Activated T-helper 17 cell treated with anti-CD3 and anti-CD28 coated beads, Interleukin-2, amount 50 U/mL, for 72 hours (primary cell): ENCODE data around the gene NAALADL2. TPM values are rescaled to one million over a fixed set of nuclear protein-coding genes. Genes with fewer than 3 reads are reported as not detected.

Experiments
- ATAC-seq: fragments of 150-1000 bp; cut with Tn5 transposase; replicated peaks from 2 replicates; pipeline ENCODE4 v1.10.0; 2021; ENCODE audit warnings: mild to moderate bottlenecking, moderate library complexity
- H3K27ac Mint-ChIP-seq: one replicate; pipeline ENCODE4 v1.8.0; 2022; ENCODE audit warnings: mixed read lengths
- H3K27me3 Mint-ChIP-seq: one replicate; pipeline ENCODE4 v1.8.0; 2022; ENCODE audit warnings: mixed read lengths
- H3K36me3 Mint-ChIP-seq: one replicate; pipeline ENCODE4 v1.8.0; 2022; ENCODE audit warnings: low read depth, mild to moderate bottlenecking, mixed read lengths
- H3K4me1 Mint-ChIP-seq: one replicate; pipeline ENCODE4 v1.8.0; 2022; ENCODE audit warnings: mixed read lengths
- H3K4me3 Mint-ChIP-seq: one replicate; pipeline ENCODE4 v1.8.0; 2022; ENCODE audit warnings: mild to moderate bottlenecking, mixed read lengths
- H3K9me3 Mint-ChIP-seq: one replicate; pipeline ENCODE4 v1.8.0; 2022; ENCODE audit warnings: mixed read lengths
- total RNA-seq, 2 donors: library from RNA; stranded (reverse); gene quantifications; one replicate each; pipeline ENCODE4 v1.2.3, GENCODE V29; 2022

NAALADL2 gene
- total RNA-seq, 2 donors from 2014 or later, result not detected

GRCh38 chr3:174986685-174987084 lies 127.6 kb downstream of the NAALADL2 start:
- Mint-ChIP-seq H3K4me3 (no peak overlapping the region), H3K27me3 (no peaks in the 10 kb centered on the region), H3K4me1 (no peaks in the 10 kb centered on the region), H3K36me3 (no peaks in the 10 kb centered on the region), H3K9me3 (no peaks in the 10 kb centered on the region), H3K27ac (no peak overlapping the region)
- no peak for ATAC-seq

- H3K4me1 Mint-ChIP-seq, result no peaks in the 10 kb centered on the region
- no peaks in the 10 kb centered on the region for H3K36me3 Mint-ChIP-seq
- no peak overlapping the region for H3K27ac Mint-ChIP-seq
- ATAC-seq, result no peak
- peaks cover 3% of the 10 kb centered on the region for H3K9me3 Mint-ChIP-seq
- H3K4me3 Mint-ChIP-seq, result no peak overlapping the region
- no peaks in the 10 kb centered on the region for H3K27me3 Mint-ChIP-seq
These were observed 142.0 kb downstream of the NAALADL2 start for GRCh38 chr3:175001091-175001490.

GRCh38 chr3:175002732-175003143 lies 143.6 kb downstream of the NAALADL2 start:
- no peak for ATAC-seq
- Mint-ChIP-seq H3K36me3 (no peaks in the 10 kb centered on the region), H3K27ac (no peak overlapping the region), H3K4me1 (no peaks in the 10 kb centered on the region), H3K27me3 (no peaks in the 10 kb centered on the region), H3K9me3 (peaks cover 7% of the 10 kb centered on the region), H3K4me3 (no peak overlapping the region)

- H3K27ac Mint-ChIP-seq, result no peak overlapping the region
- H3K9me3 Mint-ChIP-seq, result peaks cover 7% of the 10 kb centered on the region
- H3K4me3 Mint-ChIP-seq, result no peak overlapping the region
- no peak for ATAC-seq
- no peaks in the 10 kb centered on the region for H3K36me3 Mint-ChIP-seq
- no peaks in the 10 kb centered on the region for H3K4me1 Mint-ChIP-seq
- H3K27me3 Mint-ChIP-seq, result no peaks in the 10 kb centered on the region
These were observed 144.5 kb downstream of the NAALADL2 start for GRCh38 chr3:175003590-175003989.

GRCh38 chr3:175005193-175005592 lies 146.1 kb downstream of the NAALADL2 start:
- Mint-ChIP-seq H3K27me3 (no peaks in the 10 kb centered on the region), H3K4me3 (no peak overlapping the region), H3K9me3 (peaks cover 7% of the 10 kb centered on the region), H3K27ac (no peak overlapping the region), H3K4me1 (no peaks in the 10 kb centered on the region), H3K36me3 (no peaks in the 10 kb centered on the region)
- no peak for ATAC-seq

GRCh38 chr3:175005881-175006280 lies 146.7 kb downstream of the NAALADL2 start:
- H3K4me1 Mint-ChIP-seq, result no peaks in the 10 kb centered on the region
- H3K27me3 Mint-ChIP-seq, result no peaks in the 10 kb centered on the region
- peaks cover 11% of the 10 kb centered on the region for H3K9me3 Mint-ChIP-seq
- H3K4me3 Mint-ChIP-seq, result no peak overlapping the region
- ATAC-seq, result no peak
- no peaks in the 10 kb centered on the region for H3K36me3 Mint-ChIP-seq
- no peak overlapping the region for H3K27ac Mint-ChIP-seq

- Mint-ChIP-seq H3K27ac (no peak overlapping the region), H3K4me3 (no peak overlapping the region), H3K36me3 (no peaks in the 10 kb centered on the region), H3K4me1 (no peaks in the 10 kb centered on the region), H3K27me3 (no peaks in the 10 kb centered on the region), H3K9me3 (peaks cover 11% of the 10 kb centered on the region)
- ATAC-seq, result no peak
These were observed 148.2 kb downstream of the NAALADL2 start for GRCh38 chr3:175007306-175007705.

- Mint-ChIP-seq H3K4me1 (no peaks in the 10 kb centered on the region), H3K9me3 (peaks cover 17% of the 10 kb centered on the region), H3K4me3 (no peak overlapping the region), H3K27ac (no peak overlapping the region), H3K36me3 (no peaks in the 10 kb centered on the region), H3K27me3 (no peaks in the 10 kb centered on the region)
- ATAC-seq, result no peak
These were observed 150.2 kb downstream of the NAALADL2 start for GRCh38 chr3:175009295-175009694.

GRCh38 chr3:175015056-175015635 lies 156.0 kb downstream of the NAALADL2 start:
- Mint-ChIP-seq H3K4me1 (no peaks in the 10 kb centered on the region), H3K9me3 (peaks cover 14% of the 10 kb centered on the region), H3K4me3 (no peak overlapping the region), H3K27ac (no peak overlapping the region), H3K36me3 (no peaks in the 10 kb centered on the region), H3K27me3 (no peaks in the 10 kb centered on the region)
- no peak for ATAC-seq

GRCh38 chr3:175018946-175019727 lies 160.0 kb downstream of the NAALADL2 start:
- no peak for ATAC-seq

GRCh38 chr3:175020101-175020500 lies 161.0 kb downstream of the NAALADL2 start:
- Mint-ChIP-seq H3K27ac (no peak overlapping the region), H3K9me3 (peaks cover 4% of the 10 kb centered on the region), H3K27me3 (no peaks in the 10 kb centered on the region), H3K36me3 (no peaks in the 10 kb centered on the region), H3K4me3 (no peak overlapping the region), H3K4me1 (no peaks in the 10 kb centered on the region)
- ATAC-seq, result no peak

More at GRCh38 chr3:175018946-175019727, 160.0 kb downstream of the NAALADL2 start:
- no peaks in the 10 kb centered on the region for H3K4me1 Mint-ChIP-seq
- H3K4me3 Mint-ChIP-seq, result no peak overlapping the region
- H3K9me3 Mint-ChIP-seq, result peaks cover 5% of the 10 kb centered on the region
- no peaks in the 10 kb centered on the region for H3K36me3 Mint-ChIP-seq
- H3K27ac Mint-ChIP-seq, result no peak overlapping the region
- no peaks in the 10 kb centered on the region for H3K27me3 Mint-ChIP-seq

GRCh38 chr3:175029828-175030227 lies 170.7 kb downstream of the NAALADL2 start:
- H3K36me3 Mint-ChIP-seq, result no peaks in the 10 kb centered on the region
- no peak overlapping the region for H3K4me3 Mint-ChIP-seq
- H3K4me1 Mint-ChIP-seq, result no peaks in the 10 kb centered on the region
- H3K27me3 Mint-ChIP-seq, result no peaks in the 10 kb centered on the region
- ATAC-seq, result no peak
- no peak overlapping the region for H3K27ac Mint-ChIP-seq
- peaks cover 7% of the 10 kb centered on the region for H3K9me3 Mint-ChIP-seq

- Mint-ChIP-seq H3K4me3 (no peak overlapping the region), H3K4me1 (no peaks in the 10 kb centered on the region), H3K27ac (no peak overlapping the region), H3K27me3 (no peaks in the 10 kb centered on the region), H3K36me3 (no peaks in the 10 kb centered on the region), H3K9me3 (peaks cover 10% of the 10 kb centered on the region)
- ATAC-seq, result no peak
These were observed 180.7 kb downstream of the NAALADL2 start for GRCh38 chr3:175039875-175040274.

- Mint-ChIP-seq H3K4me3 (no peak overlapping the region), H3K27me3 (no peaks in the 10 kb centered on the region), H3K27ac (no peak overlapping the region), H3K36me3 (no peaks in the 10 kb centered on the region), H3K9me3 (peaks cover 6% of the 10 kb centered on the region), H3K4me1 (no peaks in the 10 kb centered on the region)
- ATAC-seq, result no peak
These were observed 182.2 kb downstream of the NAALADL2 start for GRCh38 chr3:175041369-175041768.

GRCh38 chr3:175046601-175047000 lies 187.5 kb downstream of the NAALADL2 start:
- Mint-ChIP-seq H3K4me1 (no peaks in the 10 kb centered on the region), H3K27me3 (no peaks in the 10 kb centered on the region), H3K4me3 (no peak overlapping the region), H3K36me3 (no peaks in the 10 kb centered on the region), H3K27ac (no peak overlapping the region), H3K9me3 (peaks cover 2% of the 10 kb centered on the region)
- ATAC-seq, result no peak
